GM19438 (cell line): ENCODE data around the gene METAP1D.
A peak's percentile ranks its signal among the peaks of the same experiment; 100 is the strongest.
"Not testable (repeated sequence)": the region's sequence is repeated elsewhere in the genome, so short reads cannot be mapped to it uniquely, and the experiment has no call there.

Source experiments
- ATAC-seq: cut with Tn5 transposase; IDR thresholded peaks from one replicate; pipeline ENCODE4 v1.9.1; 2021; ENCODE audit warnings: low read depth; ENCODE audit not compliant: unreplicated experiment

METAP1D gene

DNA sequence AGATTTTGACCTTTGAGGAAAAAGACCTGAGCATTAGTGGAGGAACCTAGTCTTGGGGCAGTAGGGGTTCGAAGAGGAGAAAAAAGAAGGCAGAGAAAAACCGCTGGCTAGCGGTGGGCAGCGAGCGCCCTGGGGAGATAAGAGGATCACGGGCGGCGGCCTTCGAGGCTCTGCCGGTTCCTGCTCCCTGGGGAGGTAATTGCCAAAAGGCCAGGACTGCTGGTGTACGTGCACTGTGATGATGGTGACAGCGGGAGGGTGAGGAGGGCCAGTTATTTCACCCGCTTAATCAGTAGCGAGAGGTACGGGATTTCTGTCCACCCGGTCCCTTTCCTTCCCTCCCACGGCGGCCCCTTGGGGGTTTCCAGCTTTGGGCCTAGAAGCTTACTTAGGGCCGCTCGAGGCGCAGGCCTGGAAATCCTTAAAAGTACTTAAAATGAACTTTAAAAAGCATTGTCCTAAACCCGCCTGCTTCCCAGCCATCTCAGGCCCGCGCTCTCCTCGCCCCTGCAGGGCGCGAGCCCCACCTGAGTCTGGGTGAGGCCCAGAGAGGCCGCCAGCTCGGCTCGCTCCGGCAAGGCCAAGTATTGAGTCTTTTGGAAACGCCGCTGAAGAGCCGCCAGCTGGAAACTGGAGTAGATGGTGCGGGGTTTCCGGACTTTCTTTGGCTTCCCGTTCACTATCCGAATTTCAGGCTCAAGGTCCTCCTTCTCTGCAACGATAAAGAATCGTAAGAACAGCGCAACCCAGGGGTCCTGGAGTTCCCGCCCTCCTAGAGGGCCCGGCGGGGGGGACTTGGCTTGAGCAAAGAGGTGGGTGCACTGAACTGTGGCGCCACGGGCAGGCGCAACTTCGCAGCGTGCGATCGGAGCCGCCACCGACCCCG, 101.4 kb downstream of the METAP1D start:
- no peak for ATAC-seq

DNA sequence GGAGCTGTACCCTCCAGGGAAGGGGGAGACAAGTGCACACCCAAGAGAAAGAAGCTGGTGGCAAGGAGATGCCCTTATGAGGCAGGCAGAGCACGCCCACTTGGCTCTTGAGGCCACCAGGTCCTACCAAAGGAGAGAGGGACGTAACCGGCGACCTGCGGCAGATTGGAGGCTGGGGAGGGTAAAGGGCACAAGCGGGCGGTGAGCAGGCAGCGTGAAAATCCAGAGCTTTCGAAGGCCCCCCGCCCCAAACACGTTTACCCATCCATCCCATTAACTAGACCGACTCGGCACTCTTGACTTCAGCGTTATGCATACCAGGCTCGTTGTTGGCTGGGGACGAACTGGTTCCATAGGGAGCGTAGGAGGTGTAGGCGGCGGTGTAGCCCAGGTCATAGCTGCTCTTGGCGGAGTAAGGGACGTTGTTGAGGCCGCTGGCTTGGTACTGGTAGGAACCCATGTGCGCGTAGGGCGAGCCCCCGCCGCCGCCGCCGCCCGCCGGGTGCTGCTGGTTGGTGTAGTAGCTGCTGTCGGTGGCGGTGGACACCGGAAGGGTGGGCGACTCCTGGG, 102.2 kb downstream of the METAP1D start:
- no peak for ATAC-seq

GRCh38 chr2:172102391-172103359, 102.9 kb downstream of the METAP1D start, which contains the start of gene DLX2:
DLX2 (minus strand) TSS chr2:172102900; CDS start chr2:172102538, 362 bp downstream.
- ATAC-seq = peak; percentile 65

DNA sequence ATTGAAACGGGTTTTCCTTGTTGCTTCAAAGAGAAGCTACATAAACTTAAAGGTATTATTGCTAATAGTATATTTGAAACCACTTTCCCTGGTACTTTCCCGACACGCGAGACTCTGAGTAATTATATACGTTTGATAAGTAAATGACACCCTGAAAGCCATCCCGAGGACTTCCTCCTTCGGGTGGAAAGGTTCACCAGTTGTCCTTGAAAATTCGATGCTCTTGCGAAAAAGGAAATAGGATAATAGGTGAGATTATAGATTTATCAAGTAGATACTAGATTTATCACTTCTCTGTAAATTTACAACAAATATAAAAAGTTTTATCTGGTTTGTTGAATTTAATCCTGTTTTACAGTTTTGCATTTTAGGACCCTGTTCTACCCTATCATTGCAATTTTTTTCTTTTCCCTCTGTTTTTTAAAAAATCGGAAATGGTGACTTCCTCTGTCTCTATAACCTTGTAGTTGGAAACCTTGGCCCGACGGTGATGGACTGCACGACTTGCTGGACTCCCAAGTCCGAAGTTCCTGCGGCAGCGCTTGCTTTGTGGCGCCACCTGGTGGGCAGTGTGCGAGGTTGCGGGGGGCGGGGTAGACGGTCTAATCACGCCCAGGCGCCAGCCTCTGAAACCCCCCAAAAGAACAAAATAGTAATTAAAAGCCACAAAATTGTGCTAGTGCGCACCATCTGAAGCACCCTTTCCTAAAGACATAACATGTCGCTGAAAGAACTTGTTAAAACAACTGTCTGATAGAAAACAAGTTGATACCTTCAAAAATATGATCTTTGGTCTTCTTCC, 103.9 kb downstream of the METAP1D start:
- no peak for ATAC-seq

DNA sequence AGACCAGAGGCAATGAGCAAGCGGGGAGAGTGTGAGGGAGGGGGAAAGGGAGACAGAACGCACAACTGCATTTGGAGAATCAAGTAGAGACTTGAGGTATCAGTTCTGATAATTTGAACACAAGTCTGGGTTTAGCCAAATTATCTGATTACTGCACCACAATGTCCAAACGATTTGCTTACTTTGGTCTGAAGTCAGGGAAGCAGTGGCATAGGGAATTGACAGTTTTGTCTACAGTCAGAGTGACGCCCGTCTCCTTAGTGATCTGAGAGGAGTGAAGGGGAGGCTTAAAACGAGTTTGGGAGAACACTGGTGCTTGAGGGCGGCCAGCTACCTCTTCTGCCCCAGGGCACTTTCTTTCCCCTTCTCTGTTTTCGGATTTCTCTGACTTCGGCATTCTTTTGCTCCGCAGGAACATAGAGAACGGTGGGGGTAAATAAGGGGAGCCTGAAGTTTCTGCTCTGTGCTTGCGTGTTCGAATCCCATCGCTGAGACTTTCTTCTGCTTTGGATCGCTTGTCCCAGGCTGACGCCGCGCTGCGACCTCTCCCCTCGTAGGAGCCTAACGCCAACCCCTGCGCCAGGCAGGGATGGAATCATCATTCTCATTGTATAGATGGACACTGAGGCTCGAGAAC, 105.8 kb downstream of the METAP1D start:
- no peak for ATAC-seq

- no peak for ATAC-seq
Observed at GRCh38 chr2:172106108-172106961, 106.6 kb downstream of the METAP1D start.

DNA sequence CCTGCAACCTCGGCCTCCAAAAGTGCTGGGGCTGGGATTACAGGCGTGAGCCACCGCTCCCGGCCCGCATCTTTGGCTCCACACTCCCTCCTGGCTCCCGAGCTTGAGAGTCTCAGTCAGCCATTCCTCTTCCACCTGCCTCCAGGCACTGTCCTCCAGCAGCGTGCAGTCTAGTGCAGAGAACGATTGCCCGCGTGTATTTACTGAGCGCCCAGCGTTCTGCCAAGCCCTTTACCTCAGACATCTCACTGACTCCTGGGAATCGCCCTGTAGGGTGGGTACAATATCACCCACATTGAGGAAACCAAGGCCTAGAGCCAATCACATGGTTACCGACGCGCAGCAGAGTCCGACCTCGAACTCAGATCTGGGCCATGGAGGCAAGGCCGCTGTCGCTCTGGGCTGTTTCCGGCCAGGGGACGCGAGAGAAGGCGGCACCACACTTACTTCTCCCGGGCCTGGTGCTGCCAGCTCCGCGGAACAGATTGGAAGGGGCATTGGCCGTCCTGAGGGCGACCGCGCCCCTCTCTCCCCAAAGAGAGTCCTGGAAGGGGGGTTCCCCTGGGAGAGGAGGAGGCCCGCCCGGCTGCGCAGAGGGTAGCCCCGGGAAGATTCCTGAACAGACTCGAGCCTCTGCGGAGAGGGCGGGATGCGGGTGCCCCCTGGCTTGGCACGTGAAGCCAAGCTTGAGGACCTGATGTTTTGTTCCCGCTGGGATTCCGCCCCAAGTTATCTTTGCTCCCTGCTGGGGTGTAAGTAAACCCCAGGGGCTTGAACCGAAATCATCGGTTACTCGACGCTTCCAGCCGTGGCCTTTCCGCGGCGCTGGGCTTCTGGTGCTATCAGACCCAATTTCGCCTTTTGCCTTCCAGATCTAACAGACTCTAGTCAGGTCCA, 108.2 kb downstream of the METAP1D start:
- no peak for ATAC-seq

GRCh38 chr2:172108587-172108930, 108.8 kb downstream of the METAP1D start:
- ATAC-seq = no peak

- no peak for ATAC-seq
Observed at GRCh38 chr2:172109256-172109987, 109.7 kb downstream of the METAP1D start.

DNA sequence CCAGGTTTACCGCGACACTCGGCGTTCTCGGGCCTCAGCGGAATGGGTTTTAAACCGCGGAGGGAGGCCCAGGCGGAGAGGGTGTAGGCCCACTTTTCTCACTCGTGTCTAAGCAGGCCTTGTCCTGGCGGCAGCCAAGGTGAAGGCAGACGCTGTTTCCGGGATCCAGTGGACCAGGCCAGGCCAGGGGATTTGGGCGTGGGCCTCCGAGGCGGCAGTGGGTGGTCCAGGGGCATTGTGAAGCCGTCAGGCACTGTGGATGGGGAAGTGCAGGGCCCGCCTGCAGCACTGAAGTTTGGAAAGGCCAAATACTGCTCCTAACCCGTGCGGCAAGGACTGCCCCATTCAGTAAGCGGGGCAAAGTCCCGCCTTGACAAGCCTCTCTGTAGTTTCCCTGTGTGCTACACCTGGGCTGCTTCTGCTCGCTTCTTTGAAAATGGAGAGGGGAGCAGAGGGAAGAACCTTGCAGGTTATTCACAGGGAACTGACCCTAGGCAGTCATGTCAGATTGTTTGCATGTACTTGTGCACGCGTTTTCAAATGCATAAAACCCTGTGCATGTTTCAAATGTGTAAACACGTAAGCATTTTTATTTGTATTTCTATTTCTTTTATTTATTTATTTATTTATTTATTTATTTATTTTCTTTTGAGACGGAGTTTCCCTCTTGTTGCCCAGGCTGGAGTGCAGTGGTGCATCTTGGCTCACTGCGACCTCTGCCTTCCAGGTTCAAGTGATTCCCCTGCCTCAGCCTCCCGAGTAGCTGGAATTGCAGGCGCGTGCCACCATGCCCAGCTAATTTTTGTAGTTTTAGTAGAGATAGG, 110.4 kb downstream of the METAP1D start:
- ATAC-seq = no peak

- ATAC-seq = no peak
Observed at GRCh38 chr2:172113617-172114016, 113.9 kb downstream of the METAP1D start.

DNA sequence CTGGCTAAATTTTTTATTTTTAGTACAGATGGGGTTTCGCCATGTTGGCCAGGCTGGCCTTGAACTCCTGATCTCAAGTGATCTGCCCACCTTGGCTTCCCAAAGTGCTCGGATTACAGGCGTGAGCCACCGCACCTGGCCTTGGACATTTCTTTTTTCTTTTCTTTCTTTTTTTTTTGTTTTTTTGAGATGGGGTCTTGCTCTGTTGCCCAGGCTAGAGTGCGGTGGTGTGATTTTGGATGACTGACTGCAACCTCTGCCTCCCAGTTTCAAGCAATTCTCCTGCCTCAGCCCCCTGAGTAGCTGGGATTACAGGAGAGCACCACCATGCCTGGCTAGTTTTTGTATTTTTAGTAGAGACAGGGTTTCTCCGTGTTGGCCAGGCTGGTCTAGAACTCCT, 114.4 kb downstream of the METAP1D start:
- ATAC-seq = not testable (repeated sequence)

- no peak for ATAC-seq
Observed at GRCh38 chr2:172114579-172114978, 114.8 kb downstream of the METAP1D start.

- ATAC-seq = no peak
Observed at GRCh38 chr2:172116107-172116506, 116.4 kb downstream of the METAP1D start.

- no peak for ATAC-seq
Observed at GRCh38 chr2:172119089-172119488, 119.3 kb downstream of the METAP1D start.

DNA sequence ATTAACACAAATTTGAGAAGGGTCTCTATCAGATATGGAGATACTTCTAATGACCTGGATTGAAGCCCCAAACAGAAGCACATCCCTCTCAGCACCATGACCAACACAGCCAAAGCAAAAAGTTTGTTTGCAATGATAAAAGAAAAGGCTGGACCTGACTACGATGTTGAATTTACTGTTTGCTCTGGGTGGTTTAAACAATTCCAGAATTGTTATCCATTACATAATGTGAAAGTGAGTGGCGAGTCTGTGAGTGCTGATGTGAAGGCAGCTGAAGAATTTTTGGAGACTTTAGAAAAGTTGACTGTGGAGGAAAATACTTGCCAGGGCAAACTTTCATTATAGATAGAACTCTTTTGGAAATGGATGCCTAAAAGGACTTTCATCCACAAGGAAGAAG, 120.4 kb downstream of the METAP1D start:
- ATAC-seq = no peak
